ENCODE measurements around the gene CRELD2. TPM values are rescaled to one million over a fixed set of nuclear protein-coding genes. Genes with fewer than 3 reads are reported as not detected.

Gene CRELD2
- polyA plus RNA-seq, 1 donor (not counting 4 experiments of a cell fraction or from before 2014, with no cell fraction given), result 33.5 TPM

DNA sequence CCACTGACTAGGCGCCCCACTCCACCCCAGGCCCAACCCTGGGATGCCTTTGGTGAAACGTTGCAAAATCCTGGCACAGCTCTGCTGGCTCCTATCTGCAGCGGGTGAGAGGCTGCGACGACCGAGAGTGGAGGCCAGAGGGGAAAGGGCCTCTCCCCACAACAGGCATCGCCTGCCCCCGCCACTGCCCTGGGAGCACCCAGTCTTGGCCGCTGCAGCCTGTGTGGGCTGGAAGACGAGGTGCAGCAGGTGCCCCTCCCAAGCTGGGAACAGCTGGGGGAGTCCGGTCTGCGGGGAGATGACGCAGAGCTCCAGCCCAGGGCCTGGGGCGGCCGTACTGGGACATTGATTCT lies 38.0 kb downstream of the CRELD2 start:
- Histone ChIP-seq H3K27me3 (ENCODE audit: control insufficient read depth, extremely low read depth, insufficient read depth, low read length) (no peaks in the 10 kb centered on the region), H3K27ac (ENCODE audit: control insufficient read depth, insufficient read depth, low read length) (no peak overlapping the region), H2AFZ (ENCODE audit: control insufficient read depth, low read length) (no peak overlapping the region), H3K79me2 (ENCODE audit: control insufficient read depth, insufficient read depth, low read length) (peaks cover 3% of the 10 kb centered on the region), H4K20me1 (ENCODE audit: control insufficient read depth, extremely low read depth, insufficient read depth, low read length) (no peaks in the 10 kb centered on the region), H3K4me2 (ENCODE audit: control insufficient read depth, extremely low read depth, insufficient read depth, low read depth, low read length) (no peak overlapping the region), H3K9me3 (ENCODE audit: control insufficient read depth, low read depth, low read length) (no peaks in the 10 kb centered on the region), H3K9me1 (ENCODE audit: control insufficient read depth, extremely low read depth, insufficient read depth, low read length) (no peaks in the 10 kb centered on the region), H3K4me1 (ENCODE audit: control insufficient read depth, extremely low read depth, insufficient read depth, low read length) (peaks cover 24% of the 10 kb centered on the region), H3K9ac (ENCODE audit: control insufficient read depth, extremely low read depth, insufficient read depth, low read length) (no peak overlapping the region), H3K36me3 (ENCODE audit: control insufficient read depth in 2 of 2, extremely low read depth in 1 of 2, insufficient read depth in 2 of 2, low read length in 2 of 2) (no peaks in the 10 kb centered on the region), H3K4me3 (ENCODE audit: control insufficient read depth in 2 of 3, extremely low read depth in 1 of 3, insufficient read depth in 2 of 3, low read depth in 1 of 3, low read length in 3 of 3) (no peak overlapping the region)
- FAIRE-seq (no peak), DNase-seq (ENCODE audit: low read depth, low spot score) (no peak)
- TF ChIP-seq, protein P1, sequence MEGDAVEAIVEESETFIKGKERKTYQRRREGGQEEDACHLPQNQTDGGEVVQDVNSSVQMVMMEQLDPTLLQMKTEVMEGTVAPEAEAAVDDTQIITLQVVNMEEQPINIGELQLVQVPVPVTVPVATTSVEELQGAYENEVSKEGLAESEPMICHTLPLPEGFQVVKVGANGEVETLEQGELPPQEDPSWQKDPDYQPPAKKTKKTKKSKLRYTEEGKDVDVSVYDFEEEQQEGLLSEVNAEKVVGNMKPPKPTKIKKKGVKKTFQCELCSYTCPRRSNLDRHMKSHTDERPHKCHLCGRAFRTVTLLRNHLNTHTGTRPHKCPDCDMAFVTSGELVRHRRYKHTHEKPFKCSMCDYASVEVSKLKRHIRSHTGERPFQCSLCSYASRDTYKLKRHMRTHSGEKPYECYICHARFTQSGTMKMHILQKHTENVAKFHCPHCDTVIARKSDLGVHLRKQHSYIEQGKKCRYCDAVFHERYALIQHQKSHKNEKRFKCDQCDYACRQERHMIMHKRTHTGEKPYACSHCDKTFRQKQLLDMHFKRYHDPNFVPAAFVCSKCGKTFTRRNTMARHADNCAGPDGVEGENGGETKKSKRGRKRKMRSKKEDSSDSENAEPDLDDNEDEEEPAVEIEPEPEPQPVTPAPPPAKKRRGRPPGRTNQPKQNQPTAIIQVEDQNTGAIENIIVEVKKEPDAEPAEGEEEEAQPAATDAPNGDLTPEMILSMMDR (optimal IDR thresholded peaks at IDR 0.05 in 1 of 3, IDR thresholded peaks at IDR 0.05 in 1 of 3, conservative IDR thresholded peaks at IDR 0.05 in 1 of 3; ENCODE audit: extremely low read depth in 1 of 3, insufficient read depth in 2 of 3, low read length in 3 of 3), result no peak
- no peak for TF ChIP-seq EZH2 (IDR thresholded peaks at IDR 0.05; ENCODE audit: low read length)
- dilution Hi-C loops (cut with MboI; ENCODE audit: extremely low pct_ligation_motif_present, low sequenced_read_pairs), result no loop called here

DNA sequence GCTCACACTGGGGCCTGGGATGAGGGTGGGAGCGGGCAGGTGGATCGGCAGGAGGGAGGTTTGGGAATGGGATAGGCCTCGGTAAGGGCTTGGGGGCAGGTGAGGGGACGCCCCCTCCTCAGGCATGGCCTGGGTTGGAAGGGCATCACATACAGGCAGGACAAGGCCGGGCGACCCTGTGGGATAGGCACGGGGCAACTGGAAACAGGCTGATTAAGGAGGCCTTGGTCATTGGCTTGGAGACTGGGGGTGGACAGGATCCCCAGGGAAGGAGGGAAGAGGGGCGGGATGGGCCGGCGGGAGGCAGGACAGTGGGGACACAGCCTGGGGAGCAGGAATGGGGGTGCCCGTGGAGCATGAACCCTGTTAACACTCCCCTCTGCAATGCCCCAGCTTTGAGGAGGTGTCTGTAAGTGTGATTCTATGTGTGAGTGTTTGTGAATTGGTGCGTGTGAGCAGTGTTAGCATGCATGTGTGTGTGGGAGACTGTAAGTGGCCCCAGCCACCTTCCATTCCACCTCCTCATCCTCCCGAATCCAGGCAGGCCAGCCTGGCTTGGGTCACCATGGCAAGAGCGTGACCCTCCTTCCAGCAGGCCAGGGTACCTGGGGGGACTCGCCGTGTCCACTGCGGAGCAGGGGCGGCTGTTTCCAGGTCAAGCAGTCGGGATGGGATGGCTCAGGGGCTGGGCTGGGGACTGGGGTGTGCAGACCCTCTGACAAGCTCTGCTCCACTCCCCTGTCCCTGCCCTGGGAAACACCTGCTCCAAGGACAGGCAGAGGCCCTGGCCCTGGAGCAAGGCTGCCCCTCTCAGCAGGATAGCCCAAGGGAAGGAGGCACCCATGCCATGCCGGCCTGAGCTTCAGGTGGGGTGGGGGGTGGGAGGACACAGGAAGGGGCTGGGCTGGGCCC lies 38.7 kb downstream of the CRELD2 start:
- Histone ChIP-seq H3K27me3 (ENCODE audit: control insufficient read depth, extremely low read depth, insufficient read depth, low read length) (no peaks in the 10 kb centered on the region), H3K27ac (ENCODE audit: control insufficient read depth, insufficient read depth, low read length) (no peak overlapping the region), H3K4me3 (ENCODE audit: control insufficient read depth in 2 of 3, extremely low read depth in 1 of 3, insufficient read depth in 2 of 3, low read depth in 1 of 3, low read length in 3 of 3) (no peak overlapping the region), H3K36me3 (ENCODE audit: control insufficient read depth in 2 of 2, extremely low read depth in 1 of 2, insufficient read depth in 2 of 2, low read length in 2 of 2) (no peaks in the 10 kb centered on the region), H3K9ac (ENCODE audit: control insufficient read depth, extremely low read depth, insufficient read depth, low read length) (no peak overlapping the region), H4K20me1 (ENCODE audit: control insufficient read depth, extremely low read depth, insufficient read depth, low read length) (no peaks in the 10 kb centered on the region), H3K4me2 (ENCODE audit: control insufficient read depth, extremely low read depth, insufficient read depth, low read depth, low read length) (no peak overlapping the region), H3K9me3 (ENCODE audit: control insufficient read depth, low read depth, low read length) (no peaks in the 10 kb centered on the region), H3K9me1 (ENCODE audit: control insufficient read depth, extremely low read depth, insufficient read depth, low read length) (no peaks in the 10 kb centered on the region), H3K79me2 (ENCODE audit: control insufficient read depth, insufficient read depth, low read length) (peaks cover 9% of the 10 kb centered on the region), H3K4me1 (ENCODE audit: control insufficient read depth, extremely low read depth, insufficient read depth, low read length) (peaks cover 16% of the 10 kb centered on the region), H2AFZ (ENCODE audit: control insufficient read depth, low read length) (no peak overlapping the region)
- DNase-seq (ENCODE audit: low read depth, low spot score), result no peak
- no peak for FAIRE-seq
- dilution Hi-C loops (cut with MboI; ENCODE audit: extremely low pct_ligation_motif_present, low sequenced_read_pairs), result no loop called here
- TF ChIP-seq, protein P1 (optimal IDR thresholded peaks at IDR 0.05 in 1 of 3, IDR thresholded peaks at IDR 0.05 in 1 of 3, conservative IDR thresholded peaks at IDR 0.05 in 1 of 3; ENCODE audit: extremely low read depth in 1 of 3, insufficient read depth in 2 of 3, low read length in 3 of 3), result no peak
- TF ChIP-seq EZH2 (IDR thresholded peaks at IDR 0.05; ENCODE audit: low read length), result no peak
